ENCODE results near the gene TMEM151B. TPM values are rescaled to one million over a fixed set of nuclear protein-coding genes. Genes with fewer than 3 reads are reported as not detected.

TMEM151B gene
- total RNA-seq, 1 donor from 2014 or later, result 4.7 TPM

- TF ChIP-seq CTCF (IDR thresholded peaks at IDR 0.05; ENCODE audit: unreplicated experiment), result no peak
- Mint-ChIP-seq H3K4me3 (ENCODE audit: low read depth) (peak overlapping the region; percentile 54), H3K27ac (peak overlapping the region; percentile 81), H3K9me3 (ENCODE audit: low read depth) (no peaks in the 10 kb centered on the region), H3K27me3 (no peaks in the 10 kb centered on the region), H3K4me1 (ENCODE audit: low read depth) (peaks cover 35% of the 10 kb centered on the region), H3K36me3 (ENCODE audit: insufficient read depth) (peaks cover 42% of the 10 kb centered on the region)
- no peak for DNase-seq (ENCODE audit: low spot score, unreplicated experiment)
These were observed 15.8 kb upstream of the TMEM151B start for GRCh38 chr6:44254191-44255104.

GRCh38 chr6:44255105-44255808, 15.0 kb upstream of the TMEM151B start:
- H3K4me3 Mint-ChIP-seq (ENCODE audit: low read depth), result peak overlapping the region; percentile 91
- peaks cover 35% of the 10 kb centered on the region for H3K36me3 Mint-ChIP-seq (ENCODE audit: insufficient read depth)
- H3K9me3 Mint-ChIP-seq (ENCODE audit: low read depth), result no peaks in the 10 kb centered on the region
- H3K27me3 Mint-ChIP-seq, result no peaks in the 10 kb centered on the region
- no peak for DNase-seq (ENCODE audit: low spot score, unreplicated experiment)
- peaks cover 30% of the 10 kb centered on the region for H3K4me1 Mint-ChIP-seq (ENCODE audit: low read depth)
- no peak for TF ChIP-seq CTCF (IDR thresholded peaks at IDR 0.05; ENCODE audit: unreplicated experiment)
- peak overlapping the region; percentile 73 for H3K27ac Mint-ChIP-seq

GRCh38 chr6:44255871-44256774, 14.1 kb upstream of the TMEM151B start:
- no peaks in the 10 kb centered on the region for H3K9me3 Mint-ChIP-seq (ENCODE audit: low read depth)
- no peaks in the 10 kb centered on the region for H3K27me3 Mint-ChIP-seq
- peak overlapping the region; percentile 91 for H3K4me3 Mint-ChIP-seq (ENCODE audit: low read depth)
- H3K27ac Mint-ChIP-seq, result peak overlapping the region; percentile 74
- TF ChIP-seq CTCF (IDR thresholded peaks at IDR 0.05; ENCODE audit: unreplicated experiment), result no peak
- H3K4me1 Mint-ChIP-seq (ENCODE audit: low read depth), result peaks cover 28% of the 10 kb centered on the region
- no peak for DNase-seq (ENCODE audit: low spot score, unreplicated experiment)
- H3K36me3 Mint-ChIP-seq (ENCODE audit: insufficient read depth), result peaks cover 32% of the 10 kb centered on the region

GRCh38 chr6:44256775-44257024, 13.6 kb upstream of the TMEM151B start:
- TF ChIP-seq CTCF (IDR thresholded peaks at IDR 0.05; ENCODE audit: unreplicated experiment), result no peak
- Mint-ChIP-seq H3K4me3 (ENCODE audit: low read depth) (peak overlapping the region; percentile 91), H3K36me3 (ENCODE audit: insufficient read depth) (peaks cover 29% of the 10 kb centered on the region), H3K4me1 (ENCODE audit: low read depth) (peaks cover 28% of the 10 kb centered on the region), H3K27me3 (no peaks in the 10 kb centered on the region), H3K9me3 (ENCODE audit: low read depth) (no peaks in the 10 kb centered on the region), H3K27ac (peak overlapping the region; percentile 74)
- no peak for DNase-seq (ENCODE audit: low spot score, unreplicated experiment)

Measured in progenitor cell of endocrine pancreas (in vitro differentiated cells).